Measurements from ENCODE around the gene NTNG1.

Gene NTNG1

GRCh38 chr1:107244709-107245500 lies 104.1 kb downstream of the NTNG1 start:
- Histone ChIP-seq H2AFZ (no peak overlapping the region), H3K27me3 (ENCODE audit: control insufficient read depth, insufficient read depth, low read length) (no peaks in the 10 kb centered on the region), H3K27ac (no peak overlapping the region), H3K4me3 (ENCODE audit: low read depth, low read length) (peak overlapping the region; percentile 7), H3K36me3 (ENCODE audit: control insufficient read depth, insufficient read depth, low read length) (no peaks in the 10 kb centered on the region), H3K9me3 (ENCODE audit: control insufficient read depth, low read length) (no peaks in the 10 kb centered on the region), H3K9ac (no peak overlapping the region), H3K79me2 (no peaks in the 10 kb centered on the region), H3K4me2 (ENCODE audit: low read length) (peak overlapping the region; percentile 29), H3K4me1 (no peaks in the 10 kb centered on the region)
- no peak for TF ChIP-seq CTCF (IDR thresholded peaks at IDR 0.05)

DNA sequence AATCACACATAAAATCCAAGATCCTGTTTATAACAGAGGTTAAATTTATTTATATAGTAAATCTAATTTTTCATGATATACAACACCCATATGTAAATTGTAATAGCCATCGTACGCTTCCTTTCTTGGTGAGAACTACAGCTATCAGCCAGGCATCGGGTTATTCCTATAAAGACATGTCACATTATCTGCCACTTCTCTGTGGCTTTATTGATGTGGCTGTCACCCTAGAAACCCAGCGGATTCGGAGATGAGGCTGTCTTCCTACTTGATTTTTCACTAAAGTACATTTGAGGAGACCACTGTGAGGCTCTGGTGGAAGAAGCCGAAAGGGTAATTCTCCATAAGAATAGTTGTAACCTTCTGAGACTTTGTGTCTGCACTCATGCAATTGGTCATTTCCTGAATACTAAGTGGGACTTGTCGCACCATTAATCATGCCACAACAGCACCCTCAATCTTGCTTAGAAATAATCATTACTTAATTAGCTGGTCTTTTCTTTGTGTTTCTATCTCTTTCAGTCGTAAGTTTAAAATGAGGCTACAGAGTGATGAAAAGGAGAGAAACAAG lies 106.0 kb downstream of the NTNG1 start:
- Histone ChIP-seq H3K79me2 (no peaks in the 10 kb centered on the region), H3K9me3 (ENCODE audit: control insufficient read depth, low read length) (no peaks in the 10 kb centered on the region), H2AFZ (no peak overlapping the region), H3K4me1 (no peaks in the 10 kb centered on the region), H3K27ac (no peak overlapping the region), H3K4me3 (ENCODE audit: low read depth, low read length) (no peak overlapping the region), H3K36me3 (ENCODE audit: control insufficient read depth, insufficient read depth, low read length) (no peaks in the 10 kb centered on the region), H3K27me3 (ENCODE audit: control insufficient read depth, insufficient read depth, low read length) (no peaks in the 10 kb centered on the region), H3K4me2 (ENCODE audit: low read length) (no peak overlapping the region), H3K9ac (no peak overlapping the region)
- no peak for TF ChIP-seq CTCF (IDR thresholded peaks at IDR 0.05)

GRCh38 chr1:107247679-107248078 lies 106.8 kb downstream of the NTNG1 start:
- H2AFZ ChIP-seq: no peak overlapping the region
- no peaks in the 10 kb centered on the region for H3K36me3 ChIP-seq (ENCODE audit: control insufficient read depth, insufficient read depth, low read length)
- H3K4me1 ChIP-seq: no peaks in the 10 kb centered on the region
- no peak overlapping the region for H3K27ac ChIP-seq
- H3K9me3 ChIP-seq (ENCODE audit: control insufficient read depth, low read length): no peaks in the 10 kb centered on the region
- no peak overlapping the region for H3K4me3 ChIP-seq (ENCODE audit: low read depth, low read length)
- no peak for TF ChIP-seq CTCF (IDR thresholded peaks at IDR 0.05)
- H3K79me2 ChIP-seq: no peaks in the 10 kb centered on the region
- H3K4me2 ChIP-seq (ENCODE audit: low read length): no peak overlapping the region
- H3K9ac ChIP-seq: no peak overlapping the region
- H3K27me3 ChIP-seq (ENCODE audit: control insufficient read depth, insufficient read depth, low read length): no peaks in the 10 kb centered on the region

GRCh38 chr1:107250169-107250568 lies 109.3 kb downstream of the NTNG1 start:
- no peak for TF ChIP-seq CTCF (IDR thresholded peaks at IDR 0.05)
- Histone ChIP-seq H3K27me3 (ENCODE audit: control insufficient read depth, insufficient read depth, low read length) (no peaks in the 10 kb centered on the region), H3K4me2 (ENCODE audit: low read length) (no peak overlapping the region), H3K27ac (no peak overlapping the region), H3K9me3 (ENCODE audit: control insufficient read depth, low read length) (no peaks in the 10 kb centered on the region), H3K4me1 (no peaks in the 10 kb centered on the region), H3K79me2 (no peaks in the 10 kb centered on the region), H3K9ac (no peak overlapping the region), H3K4me3 (ENCODE audit: low read depth, low read length) (no peak overlapping the region), H2AFZ (no peak overlapping the region), H3K36me3 (ENCODE audit: control insufficient read depth, insufficient read depth, low read length) (no peaks in the 10 kb centered on the region)

DNA sequence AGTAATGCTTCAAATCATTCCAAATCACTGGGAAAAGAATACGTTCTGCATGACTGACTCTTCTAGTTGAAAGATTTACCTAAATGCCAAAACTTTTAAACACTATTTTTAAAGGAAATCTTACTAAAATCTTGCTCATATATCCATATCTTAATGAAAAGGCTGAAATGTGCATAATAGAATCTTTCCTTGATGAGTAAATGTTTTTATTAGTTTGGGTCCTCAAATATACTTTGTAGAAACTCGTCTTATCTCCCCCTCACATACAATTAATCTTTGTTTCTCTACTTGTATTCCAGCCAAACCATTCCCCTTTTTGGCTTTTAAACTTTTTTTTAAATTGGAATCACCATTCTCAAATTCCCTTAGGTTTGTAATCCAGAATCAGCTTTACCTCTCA lies 110.2 kb downstream of the NTNG1 start:
- H3K4me3 ChIP-seq (ENCODE audit: low read depth, low read length): no peak overlapping the region
- no peaks in the 10 kb centered on the region for H3K4me1 ChIP-seq
- no peak overlapping the region for H3K27ac ChIP-seq
- no peak for TF ChIP-seq CTCF (IDR thresholded peaks at IDR 0.05)
- no peaks in the 10 kb centered on the region for H3K9me3 ChIP-seq (ENCODE audit: control insufficient read depth, low read length)
- H3K9ac ChIP-seq: no peak overlapping the region
- no peak overlapping the region for H2AFZ ChIP-seq
- H3K36me3 ChIP-seq (ENCODE audit: control insufficient read depth, insufficient read depth, low read length): no peaks in the 10 kb centered on the region
- H3K27me3 ChIP-seq (ENCODE audit: control insufficient read depth, insufficient read depth, low read length): no peaks in the 10 kb centered on the region
- H3K79me2 ChIP-seq: no peaks in the 10 kb centered on the region
- no peak overlapping the region for H3K4me2 ChIP-seq (ENCODE audit: low read length)
